Measurements from ENCODE around the gene RAB4A.

Gene RAB4A

DNA sequence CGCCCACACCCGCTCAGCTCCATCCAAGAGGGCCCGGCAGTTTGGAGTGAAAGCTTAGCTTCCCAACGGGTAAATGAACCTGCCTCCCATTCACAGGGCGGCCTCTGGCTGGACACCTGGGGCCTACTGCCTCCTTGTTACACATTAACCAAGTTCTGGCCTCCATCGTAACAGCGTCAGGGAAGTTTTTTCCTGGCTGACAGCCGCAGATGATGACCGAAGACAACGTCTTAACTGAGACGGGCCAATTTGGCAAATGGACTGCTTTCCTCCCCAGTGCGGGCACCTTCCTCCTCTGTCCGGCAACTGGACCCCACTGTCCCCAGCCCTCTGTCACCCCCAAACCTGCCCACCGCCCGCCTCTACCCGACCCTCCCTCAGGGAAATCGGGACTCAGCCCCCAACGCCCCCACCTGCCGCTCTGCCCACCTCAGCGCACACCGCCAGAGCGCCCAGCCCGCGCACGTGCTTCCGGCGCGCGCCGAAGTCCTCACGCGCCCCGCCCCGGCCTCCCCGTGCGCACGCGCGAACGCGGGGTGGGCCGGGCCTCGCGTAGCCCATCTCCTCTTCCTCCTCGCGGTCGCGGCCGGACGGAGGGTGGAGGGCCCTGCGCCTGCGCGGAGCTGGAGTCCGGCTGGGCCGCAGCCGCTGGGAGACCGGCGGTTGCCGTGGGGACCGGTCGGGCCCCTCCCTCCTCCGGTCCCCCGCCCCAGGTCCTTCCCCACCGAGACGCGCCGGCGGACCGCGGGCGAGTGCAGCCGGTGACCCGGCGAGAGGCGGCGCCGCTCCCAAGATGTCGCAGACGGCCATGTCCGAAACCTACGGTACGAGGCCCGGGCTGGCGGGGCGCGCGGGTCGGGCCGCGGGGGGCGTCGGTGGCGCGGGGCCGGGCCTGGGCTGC lies at the start of gene RAB4A:
Gene RAB4A (plus strand): TSS at position 565 of the 901 bp plus-strand sequence. CDS start 229 bp downstream, at position 794.
- DNase-seq: peak in 1 of 2 donors; percentile 81

GRCh38 chr1:229222081-229222480 lies 48.8 kb upstream of the RAB4A start:
- no peak for DNase-seq

- no peak for DNase-seq
These were observed 47.4 kb upstream of the RAB4A start for GRCh38 chr1:229223498-229223897.

DNA sequence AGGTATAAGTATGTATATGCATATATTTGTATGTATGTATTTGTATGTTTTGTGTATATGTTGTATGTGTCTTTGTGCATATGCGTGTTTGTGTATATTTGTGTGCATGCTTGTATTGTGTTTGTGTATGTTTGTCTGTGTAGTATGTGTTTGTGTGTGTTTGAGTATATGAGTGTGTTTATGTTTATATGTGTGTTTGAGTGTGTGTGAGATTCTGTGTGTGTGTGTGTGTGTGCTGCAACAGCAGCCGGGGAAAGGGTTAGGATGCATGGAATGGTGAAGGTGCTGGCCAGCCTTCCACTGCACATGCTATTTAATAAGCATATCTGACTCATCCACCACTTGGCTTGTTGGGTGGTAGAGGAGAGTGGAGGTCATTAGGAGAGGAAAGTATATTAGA lies 46.6 kb upstream of the RAB4A start:
- DNase-seq: no peak

DNA sequence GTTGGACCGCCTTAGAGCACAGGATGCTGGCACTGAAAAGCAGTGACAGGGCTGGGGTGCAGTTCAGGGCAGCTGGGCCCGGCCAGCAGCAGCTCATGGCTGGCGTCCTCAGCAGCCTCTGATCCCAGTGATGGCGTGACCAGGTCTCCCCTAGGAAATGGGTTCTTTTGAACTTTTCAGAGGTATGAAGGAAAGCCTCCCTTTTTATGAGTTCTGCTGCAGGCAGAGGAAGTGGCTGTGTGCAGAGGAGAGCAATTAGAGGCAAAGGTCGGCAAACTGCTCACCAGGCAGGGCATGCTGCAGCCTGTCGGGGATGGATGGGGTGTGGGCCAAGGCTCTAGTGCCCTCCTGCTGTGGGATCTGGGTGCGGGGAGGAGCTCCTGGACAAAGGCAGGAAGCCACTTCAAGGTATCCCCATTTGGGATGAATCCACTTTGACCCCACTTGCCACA lies 45.6 kb upstream of the RAB4A start:
- DNase-seq: no peak

DNA sequence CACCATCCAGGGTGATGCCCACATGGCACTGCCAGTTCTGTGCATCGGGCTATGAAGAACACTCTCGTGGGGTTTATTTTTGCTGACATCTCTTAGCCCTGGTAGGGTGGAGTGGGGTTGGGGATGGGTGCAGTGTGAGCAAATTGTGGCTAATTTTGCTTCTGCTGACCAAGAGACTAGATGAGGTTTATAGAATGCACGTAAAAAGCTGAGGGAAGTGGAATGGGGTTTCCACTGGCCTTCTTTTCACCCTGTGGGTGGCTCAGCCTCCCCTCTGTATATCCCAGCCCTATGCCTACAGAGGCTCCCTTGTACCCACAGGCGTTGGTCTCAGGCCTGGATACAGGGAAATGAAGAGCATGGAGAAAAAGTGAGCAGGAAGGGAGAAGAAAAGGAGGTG lies 44.1 kb upstream of the RAB4A start:
- DNase-seq: no peak

DNA sequence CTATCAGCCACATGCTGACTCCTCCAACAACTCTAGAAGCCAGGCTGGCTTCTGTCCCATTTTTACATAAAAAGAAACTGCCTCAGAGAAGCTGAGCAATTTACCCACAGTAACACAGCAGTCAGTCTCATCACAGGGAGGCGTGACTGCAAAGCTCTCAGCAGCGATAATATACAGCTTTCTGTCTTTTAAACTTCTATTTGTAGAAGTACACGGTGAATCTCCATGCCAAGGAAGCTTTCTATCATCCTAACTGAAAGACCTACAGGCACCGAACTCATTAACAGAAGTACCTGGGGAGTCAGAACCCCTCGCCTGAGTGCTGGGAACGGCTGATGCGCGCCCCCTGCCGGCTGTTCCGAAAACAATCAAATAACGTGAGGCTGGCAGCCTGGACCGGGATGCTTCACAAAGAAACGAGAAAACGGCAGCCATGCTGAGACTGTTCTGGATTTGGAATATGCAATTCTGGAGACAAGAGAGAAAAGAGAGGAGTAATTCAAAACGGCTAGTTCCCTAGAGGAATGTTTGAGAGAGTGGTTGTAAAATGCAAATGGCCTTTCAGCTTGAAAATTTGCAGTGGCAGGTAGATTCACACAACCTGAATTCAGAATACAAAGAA lies 43.5 kb upstream of the RAB4A start:
- peak; percentile 44 to 59 for DNase-seq

GRCh38 chr1:229228522-229228921 lies 42.4 kb upstream of the RAB4A start:
- no peak for DNase-seq

DNA sequence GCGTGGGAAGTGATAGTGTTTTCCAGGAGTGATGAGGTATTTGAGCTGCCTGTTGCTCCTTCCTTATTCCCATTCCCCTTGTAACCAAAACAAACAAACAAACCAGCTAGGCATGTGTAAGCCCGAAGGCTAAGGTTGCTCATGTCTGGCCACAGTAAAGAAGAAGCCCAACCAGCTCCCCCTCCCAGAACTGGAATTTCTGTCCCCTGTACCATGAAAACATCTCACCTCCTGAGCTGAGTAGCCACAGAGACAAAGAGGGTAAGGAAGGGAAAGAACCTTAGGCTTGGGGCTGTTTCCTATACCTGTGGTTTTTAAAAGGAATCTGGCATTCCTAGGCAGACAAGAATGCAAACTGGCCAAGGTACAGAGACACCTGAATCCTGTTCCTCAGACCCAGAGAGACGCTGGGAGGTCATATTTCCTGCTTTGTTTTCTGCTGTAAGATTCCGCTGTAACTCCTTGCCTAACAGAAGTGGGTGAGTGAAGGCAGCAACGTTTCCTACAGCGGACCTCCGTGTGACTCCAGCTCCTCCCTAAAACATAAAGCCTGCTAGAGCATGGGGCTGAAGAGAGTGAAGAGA lies 41.7 kb upstream of the RAB4A start:
- no peak for DNase-seq

DNA sequence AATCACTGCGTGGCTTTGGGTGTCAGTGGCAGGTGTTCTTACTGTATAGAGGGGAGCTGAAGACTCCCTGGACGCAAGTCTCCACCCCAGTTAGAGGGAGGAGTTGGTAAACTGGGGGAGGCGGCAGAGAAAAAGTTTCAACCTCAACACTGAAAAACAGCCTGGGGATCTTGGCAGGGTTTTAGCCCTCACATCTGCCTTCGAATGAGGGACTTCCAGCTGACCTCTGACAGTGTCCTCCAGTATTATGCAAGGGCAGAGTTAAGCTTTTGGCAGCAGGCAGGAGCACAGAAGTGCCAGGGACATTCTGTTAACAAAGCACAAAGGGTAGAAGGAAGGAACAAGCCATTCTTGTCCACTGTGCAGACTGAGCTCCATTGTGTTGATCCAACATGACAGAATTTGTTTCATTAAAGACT lies 41.2 kb upstream of the RAB4A start:
- DNase-seq: no peak

DNA sequence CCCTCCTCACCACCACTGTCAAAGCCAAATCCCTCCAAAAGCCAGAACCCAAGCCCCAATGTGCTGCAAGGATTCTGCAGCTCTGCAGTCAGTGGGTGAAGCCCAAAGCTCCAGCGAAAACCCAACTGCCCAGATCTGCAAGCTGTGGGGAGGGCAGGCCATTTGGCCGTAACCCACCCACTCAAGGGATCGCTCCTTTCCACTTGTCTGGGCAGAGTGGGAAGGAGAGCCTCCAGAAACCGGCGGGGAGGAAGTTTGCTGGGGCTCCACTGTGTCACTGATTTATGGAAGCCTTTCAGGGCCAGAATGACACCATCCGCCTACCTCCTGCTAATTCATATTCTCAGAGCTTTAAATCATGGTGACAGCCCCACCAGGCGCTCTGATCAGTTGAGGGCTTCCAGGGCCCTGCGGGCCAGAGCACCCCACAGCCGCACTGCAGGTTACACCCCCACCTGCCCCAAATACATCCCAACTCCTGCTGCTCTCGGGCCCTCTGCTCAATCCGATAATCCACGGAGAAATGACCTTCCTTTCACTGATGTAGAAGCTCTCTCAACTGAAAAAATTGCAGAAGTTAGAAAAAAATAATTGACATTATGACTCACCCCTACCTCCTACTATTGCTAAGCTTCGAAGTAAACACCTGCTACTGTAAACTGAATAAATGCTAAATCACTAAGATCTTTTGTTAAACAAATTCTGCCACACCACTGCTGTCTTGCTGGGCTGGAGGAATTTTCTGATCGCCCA lies 40.6 kb upstream of the RAB4A start:
- DNase-seq: peak in 1 of 2 donors; percentile 67

GRCh38 chr1:229230893-229231753 lies 39.8 kb upstream of the RAB4A start:
- DNase-seq: no peak

GRCh38 chr1:229231754-229232119 lies 39.2 kb upstream of the RAB4A start:
- DNase-seq: no peak

GRCh38 chr1:229234870-229235472 lies 35.9 kb upstream of the RAB4A start:
- DNase-seq: no peak

DNA sequence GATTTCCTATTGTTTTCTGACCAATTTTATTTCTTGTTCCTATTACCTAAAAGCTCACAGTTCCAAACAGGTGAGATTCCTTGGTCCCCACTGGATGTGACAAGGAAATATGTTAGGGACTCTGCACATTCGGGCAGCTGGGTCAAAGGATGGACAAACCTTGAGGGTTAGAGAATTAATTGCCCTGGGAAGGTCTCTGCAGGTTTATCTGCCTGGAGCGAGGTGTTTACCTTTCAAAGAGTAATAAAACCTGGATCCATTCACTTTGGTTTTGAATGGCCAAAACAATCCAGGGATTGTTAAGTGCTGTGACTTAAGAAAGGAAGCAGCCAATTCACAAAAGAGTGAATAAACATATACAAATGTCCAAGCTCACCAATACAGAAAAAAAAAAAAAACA lies 33.6 kb upstream of the RAB4A start:
- DNase-seq: no peak

- no peak for DNase-seq
These were observed 32.7 kb upstream of the RAB4A start for GRCh38 chr1:229238231-229238630.

GRCh38 chr1:229238674-229239415 lies 32.1 kb upstream of the RAB4A start:
- DNase-seq: no peak

GRCh38 chr1:229240532-229240931 lies 30.4 kb upstream of the RAB4A start:
- no peak for DNase-seq

GRCh38 chr1:229241390-229241789 lies 29.5 kb upstream of the RAB4A start:
- no peak for DNase-seq

GRCh38 chr1:229243638-229244037 lies 27.3 kb upstream of the RAB4A start:
- DNase-seq: no peak

DNA sequence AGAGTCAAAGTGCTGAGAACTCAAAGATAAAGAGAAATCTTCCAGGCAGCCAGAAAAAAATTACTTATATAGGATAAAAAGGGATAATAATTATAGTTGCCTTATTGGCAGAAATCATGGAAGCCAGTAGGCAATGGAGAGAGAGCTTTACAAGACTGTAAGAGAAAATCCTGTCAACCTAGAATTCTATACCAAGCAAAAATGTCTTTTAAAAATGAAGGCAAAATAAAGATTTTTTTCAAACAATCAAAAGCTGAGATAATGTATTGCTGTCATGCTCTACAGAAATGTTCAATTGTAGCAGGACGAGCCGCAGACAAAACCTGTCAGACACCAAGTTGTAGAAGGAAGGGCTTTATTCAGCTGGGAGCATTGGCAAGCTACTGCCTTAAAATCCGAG lies 26.8 kb upstream of the RAB4A start:
- DNase-seq: no peak

Data from bone marrow (tissue), 2 donors.